A673 (cell line): ENCODE measurements around the gene MLKL.

Experiments used
- EZH2 ChIP-seq: fragments of 200-600 bp; sonication (generic); IDR thresholded peaks from 2 replicates; pipeline ENCODE4 v1.6.1; 2017; ENCODE audit warnings: borderline replicate concordance, low read depth, mild to moderate bottlenecking, mixed read lengths, antibody characterized with exemption, low read length; ENCODE audit not compliant: poor library complexity, severe bottlenecking
- TF ChIP-seq, protein P1 (sequence below): fragments of 300-800, 200-600 bp; sonication (generic); conservative IDR thresholded peaks from 2 replicates; pipeline ENCODE4 v1.5.1; 2017; ENCODE audit warnings: low read depth, mild to moderate bottlenecking, antibody characterized with exemption, low read length, moderate library complexity, mixed read lengths

DNA sequence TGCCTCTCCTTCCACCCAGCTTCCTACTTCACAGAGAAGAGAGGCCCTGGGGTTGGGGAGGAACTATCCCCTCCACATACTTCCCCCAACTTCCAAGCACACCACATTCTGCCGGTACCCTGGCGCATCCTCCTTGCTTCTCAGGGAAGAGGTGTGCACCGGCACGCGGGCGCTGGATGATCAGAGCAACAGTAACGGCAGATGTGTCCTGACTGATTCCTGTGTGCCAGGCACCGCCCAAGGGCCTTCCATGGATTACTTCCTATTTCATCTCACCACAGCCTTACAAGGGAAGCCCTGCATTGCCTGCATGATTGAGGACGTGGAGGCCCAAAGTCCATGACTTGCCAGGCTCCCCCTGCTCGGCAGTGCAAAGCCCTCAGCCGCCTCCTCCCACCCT is 21.1 kb upstream of the MLKL start:
- TF ChIP-seq, protein P1, sequence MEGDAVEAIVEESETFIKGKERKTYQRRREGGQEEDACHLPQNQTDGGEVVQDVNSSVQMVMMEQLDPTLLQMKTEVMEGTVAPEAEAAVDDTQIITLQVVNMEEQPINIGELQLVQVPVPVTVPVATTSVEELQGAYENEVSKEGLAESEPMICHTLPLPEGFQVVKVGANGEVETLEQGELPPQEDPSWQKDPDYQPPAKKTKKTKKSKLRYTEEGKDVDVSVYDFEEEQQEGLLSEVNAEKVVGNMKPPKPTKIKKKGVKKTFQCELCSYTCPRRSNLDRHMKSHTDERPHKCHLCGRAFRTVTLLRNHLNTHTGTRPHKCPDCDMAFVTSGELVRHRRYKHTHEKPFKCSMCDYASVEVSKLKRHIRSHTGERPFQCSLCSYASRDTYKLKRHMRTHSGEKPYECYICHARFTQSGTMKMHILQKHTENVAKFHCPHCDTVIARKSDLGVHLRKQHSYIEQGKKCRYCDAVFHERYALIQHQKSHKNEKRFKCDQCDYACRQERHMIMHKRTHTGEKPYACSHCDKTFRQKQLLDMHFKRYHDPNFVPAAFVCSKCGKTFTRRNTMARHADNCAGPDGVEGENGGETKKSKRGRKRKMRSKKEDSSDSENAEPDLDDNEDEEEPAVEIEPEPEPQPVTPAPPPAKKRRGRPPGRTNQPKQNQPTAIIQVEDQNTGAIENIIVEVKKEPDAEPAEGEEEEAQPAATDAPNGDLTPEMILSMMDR, result no peak
- no peak for TF ChIP-seq EZH2
